Prostate gland (tissue), 2 donors: Measurements from ENCODE around the gene NAPA.

Experiments
- POLR2A ChIP-seq: fragments of 450-650 bp; IDR thresholded peaks from one replicate; pipeline ENCODE4 v1.6.1; 2016; ENCODE audit warnings: antibody characterized with exemption, mild to moderate bottlenecking
- POLR2AphosphoS5 ChIP-seq: sonication (generic); formaldehyde crosslinking; IDR thresholded peaks from one replicate; pipeline ENCODE4 v1.6.1; 2017; ENCODE audit warnings: antibody characterized with exemption
- TF ChIP-seq, protein P1 (sequence below), 4 experiments: fragments of 200-600 bp in 2 of 4; fragments of 450-650 bp in 2 of 4; sonication (generic) in 2 of 4; IDR thresholded peaks; 1 replicate in 3 of 4; 2 replicates in 1 of 4; pipeline ENCODE4 v1.5.1; 2016 to 2019; ENCODE audit warnings: antibody characterized with exemption in 4 of 4, mild to moderate bottlenecking in 2 of 4, moderate library complexity in 2 of 4

DNA sequence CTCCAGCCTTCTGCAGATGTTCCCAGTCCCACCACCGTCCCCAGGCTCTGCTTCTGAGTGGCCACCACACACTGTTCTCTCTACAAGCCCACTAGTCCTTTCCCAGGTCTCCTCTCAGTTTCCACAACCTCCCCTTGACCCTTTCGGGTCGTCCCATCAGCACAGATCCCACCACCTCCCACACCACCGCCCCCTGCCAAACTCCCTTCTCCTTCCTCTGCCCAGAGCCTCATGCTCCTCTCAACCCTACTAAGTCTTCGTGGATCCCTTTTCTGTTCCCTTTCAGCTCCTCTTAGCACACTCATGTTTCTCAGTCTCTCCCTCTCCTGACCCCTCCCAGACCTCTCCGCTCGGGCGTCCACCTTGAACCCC lies 1.9 kb downstream of the NAPA start:
- TF ChIP-seq POLR2A (no peak), POLR2AphosphoS5 (no peak)
- TF ChIP-seq, protein P1, sequence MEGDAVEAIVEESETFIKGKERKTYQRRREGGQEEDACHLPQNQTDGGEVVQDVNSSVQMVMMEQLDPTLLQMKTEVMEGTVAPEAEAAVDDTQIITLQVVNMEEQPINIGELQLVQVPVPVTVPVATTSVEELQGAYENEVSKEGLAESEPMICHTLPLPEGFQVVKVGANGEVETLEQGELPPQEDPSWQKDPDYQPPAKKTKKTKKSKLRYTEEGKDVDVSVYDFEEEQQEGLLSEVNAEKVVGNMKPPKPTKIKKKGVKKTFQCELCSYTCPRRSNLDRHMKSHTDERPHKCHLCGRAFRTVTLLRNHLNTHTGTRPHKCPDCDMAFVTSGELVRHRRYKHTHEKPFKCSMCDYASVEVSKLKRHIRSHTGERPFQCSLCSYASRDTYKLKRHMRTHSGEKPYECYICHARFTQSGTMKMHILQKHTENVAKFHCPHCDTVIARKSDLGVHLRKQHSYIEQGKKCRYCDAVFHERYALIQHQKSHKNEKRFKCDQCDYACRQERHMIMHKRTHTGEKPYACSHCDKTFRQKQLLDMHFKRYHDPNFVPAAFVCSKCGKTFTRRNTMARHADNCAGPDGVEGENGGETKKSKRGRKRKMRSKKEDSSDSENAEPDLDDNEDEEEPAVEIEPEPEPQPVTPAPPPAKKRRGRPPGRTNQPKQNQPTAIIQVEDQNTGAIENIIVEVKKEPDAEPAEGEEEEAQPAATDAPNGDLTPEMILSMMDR (IDR thresholded peaks at IDR 0.05), result no peak
